HG03520 (cell line): ENCODE results near the gene GPR68.
"Not testable (repeated sequence)": the region's sequence is repeated elsewhere in the genome, so short reads cannot be mapped to it uniquely, and the experiment has no call there.

ENCODE experiments used
- ATAC-seq: cut with Tn5 transposase; IDR thresholded peaks from one replicate; pipeline ENCODE4 v1.9.1; 2021; ENCODE audit warnings: mild to moderate bottlenecking, moderate library complexity; ENCODE audit not compliant: unreplicated experiment

Gene GPR68

GRCh38 chr14:91200802-91201201, 43.7 kb downstream of the GPR68 start:
- not testable (repeated sequence) for ATAC-seq

GRCh38 chr14:91197631-91198030, 46.9 kb downstream of the GPR68 start:
- ATAC-seq = no peak

- ATAC-seq = no peak
Measured at GRCh38 chr14:91195881-91196280, 48.6 kb downstream of the GPR68 start.

DNA sequence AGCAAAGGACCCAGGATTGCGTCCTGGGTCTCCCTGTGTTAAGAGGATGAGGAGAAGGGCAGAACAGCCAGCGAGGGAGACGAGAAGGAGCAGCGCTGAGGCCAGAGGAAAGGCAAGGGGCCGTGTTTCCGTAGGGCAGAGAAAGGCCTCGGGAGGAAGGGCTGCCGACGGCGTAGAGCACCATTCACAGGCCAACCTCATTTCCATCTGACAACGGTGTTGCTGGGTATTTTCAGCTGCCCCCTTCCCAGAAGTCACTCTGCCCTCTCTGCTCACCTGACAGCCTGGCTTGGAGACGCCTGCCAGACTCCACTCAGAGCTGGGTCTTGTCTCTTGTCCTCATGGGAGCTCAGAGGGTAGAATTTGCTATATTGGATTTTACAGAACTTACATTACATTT, 51.4 kb downstream of the GPR68 start:
- no peak for ATAC-seq

DNA sequence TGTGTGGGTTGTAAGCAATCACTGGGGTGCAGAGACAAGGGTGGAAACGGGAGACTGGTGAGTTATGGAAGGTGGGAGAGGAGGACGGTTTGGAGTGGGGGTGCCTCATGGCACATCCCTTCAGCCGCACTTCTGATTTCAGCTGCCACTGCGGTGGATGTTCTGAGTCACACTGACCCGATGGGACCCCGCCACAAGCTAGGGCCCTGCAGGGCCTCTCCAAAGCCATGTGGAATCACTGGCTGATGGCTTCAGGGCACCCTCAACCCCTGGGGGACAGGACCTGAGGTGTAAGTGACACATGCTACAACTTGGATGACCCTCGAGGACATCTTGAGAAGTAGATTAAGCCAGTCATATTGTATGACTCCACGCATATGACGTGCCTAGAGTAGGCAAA, 53.7 kb downstream of the GPR68 start:
- ATAC-seq = no peak

DNA sequence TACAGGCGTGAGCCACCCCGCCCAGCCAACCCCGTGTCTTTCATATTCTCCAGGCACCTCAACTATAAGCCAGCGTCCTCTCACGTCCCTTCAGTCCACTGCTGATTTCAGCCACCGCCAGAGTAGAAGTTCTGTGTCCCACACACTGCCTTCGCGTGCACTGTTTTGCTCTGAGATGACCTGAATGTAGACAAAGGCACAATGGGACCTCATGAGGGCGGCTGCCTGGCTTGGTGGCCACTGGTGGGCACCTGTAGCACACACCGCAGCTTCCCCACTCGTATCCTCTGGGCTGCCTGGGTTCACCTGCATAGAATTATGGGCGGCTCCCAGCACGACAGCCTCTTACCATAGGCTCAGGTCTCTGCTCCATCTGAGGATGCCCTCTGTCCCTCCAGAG, 57.2 kb downstream of the GPR68 start:
- no peak for ATAC-seq

GRCh38 chr14:91186515-91187066, 57.9 kb downstream of the GPR68 start:
- no peak for ATAC-seq

DNA sequence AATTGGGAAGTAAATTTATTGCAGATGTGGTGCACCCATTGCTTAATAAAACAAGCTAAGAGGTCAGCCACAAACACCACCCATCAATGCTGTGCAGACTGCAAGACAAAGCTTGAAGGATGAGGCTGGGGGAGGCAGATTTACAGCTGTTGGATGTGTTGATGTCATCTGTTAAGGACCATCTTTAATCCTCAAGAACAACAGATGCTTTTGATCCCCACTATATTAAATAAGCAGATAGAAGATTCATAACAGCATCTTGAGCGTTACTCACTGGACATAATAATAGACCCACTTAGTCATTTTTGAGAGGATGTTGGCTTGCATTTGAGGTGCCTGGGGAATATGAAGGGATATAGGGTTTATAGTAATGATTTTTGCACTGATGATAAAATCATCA, 58.8 kb downstream of the GPR68 start:
- no peak for ATAC-seq

DNA sequence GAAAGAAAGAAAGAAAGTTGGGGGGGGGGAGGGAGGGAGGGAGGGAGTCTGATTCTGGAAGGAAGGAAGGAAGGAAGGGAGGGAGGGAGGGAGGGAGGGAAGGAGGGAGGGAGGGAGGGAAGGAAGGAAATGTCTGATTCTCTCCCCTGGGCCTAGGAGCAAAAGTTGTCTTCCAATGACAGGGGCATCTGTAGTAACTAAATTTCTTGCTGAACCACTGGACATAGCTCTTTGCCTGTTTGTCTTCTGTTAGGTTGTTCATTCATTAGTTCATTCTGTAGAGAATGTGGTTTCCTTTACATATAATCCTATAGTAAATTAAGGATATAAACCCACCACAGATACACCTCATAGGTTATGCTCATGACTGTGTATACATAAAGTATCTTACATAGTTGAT, 59.9 kb downstream of the GPR68 start:
- ATAC-seq = no peak

DNA sequence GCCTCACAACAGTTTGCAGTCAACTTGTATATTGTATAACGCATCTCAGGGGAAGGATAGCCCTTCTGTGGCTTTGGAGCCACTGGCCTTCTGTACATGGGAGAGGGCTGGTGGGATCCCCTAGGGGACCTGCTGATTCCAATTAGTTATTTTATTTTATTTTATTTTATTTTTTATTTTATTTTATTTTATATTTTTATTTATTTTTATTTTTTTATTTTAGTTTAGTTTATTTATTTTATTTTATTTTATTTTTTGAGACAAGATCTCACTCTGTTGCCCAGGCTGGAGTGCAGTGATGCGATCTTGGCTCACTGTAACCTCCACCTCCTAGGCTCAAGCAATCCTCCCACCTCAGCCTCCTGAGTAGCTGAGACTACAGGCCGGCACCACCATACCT, 61.8 kb downstream of the GPR68 start:
- not testable (repeated sequence) for ATAC-seq
